GM19452 (cell line): Measurements from ENCODE around the gene DUS1L.

Experiments used
- ATAC-seq: cut with Tn5 transposase; IDR thresholded peaks from one replicate; pipeline ENCODE4 v1.9.1; 2021; ENCODE audit not compliant: unreplicated experiment

The DUS1L gene

GRCh38 chr17:82058230-82058854 is 7.3 kb downstream of the DUS1L start:
- ATAC-seq = no peak

- ATAC-seq = no peak
Observed at GRCh38 chr17:82056729-82057621, 8.6 kb downstream of the DUS1L start.

DNA sequence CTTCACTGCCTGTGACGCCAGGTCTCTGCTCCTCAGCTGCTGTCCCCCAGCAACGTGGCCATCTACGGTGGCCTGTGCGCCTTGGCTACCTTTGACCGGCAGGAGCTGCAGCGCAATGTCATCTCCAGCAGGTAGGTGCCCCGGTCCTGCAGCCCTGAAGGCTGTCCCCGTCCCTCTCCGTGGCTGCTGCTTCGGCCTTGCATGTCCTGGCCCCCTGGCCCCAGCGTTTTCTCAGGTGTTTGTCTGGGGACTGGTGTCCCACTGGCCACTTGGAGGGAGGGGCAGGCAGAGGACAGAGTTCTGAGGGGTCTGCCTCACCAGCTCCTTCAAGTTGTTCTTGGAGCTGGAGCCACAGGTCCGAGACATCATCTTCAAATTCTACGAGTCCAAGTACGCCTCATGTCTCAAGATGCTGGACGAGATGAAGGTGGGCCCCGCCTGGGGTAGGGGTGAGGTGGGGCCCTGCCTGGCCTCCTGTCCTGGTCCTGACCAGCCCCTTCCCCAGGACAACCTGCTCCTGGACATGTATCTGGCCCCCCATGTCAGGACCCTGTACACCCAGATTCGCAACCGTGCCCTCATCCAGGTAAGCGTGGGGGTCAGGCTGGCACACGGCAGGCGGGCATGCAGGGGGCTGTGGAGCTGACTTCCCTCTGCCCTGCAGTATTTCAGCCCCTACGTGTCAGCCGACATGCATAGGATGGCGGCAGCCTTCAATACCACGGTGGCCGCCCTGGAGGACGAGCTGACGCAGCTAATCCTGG is 9.5 kb downstream of the DUS1L start:
- ATAC-seq = no peak

DNA sequence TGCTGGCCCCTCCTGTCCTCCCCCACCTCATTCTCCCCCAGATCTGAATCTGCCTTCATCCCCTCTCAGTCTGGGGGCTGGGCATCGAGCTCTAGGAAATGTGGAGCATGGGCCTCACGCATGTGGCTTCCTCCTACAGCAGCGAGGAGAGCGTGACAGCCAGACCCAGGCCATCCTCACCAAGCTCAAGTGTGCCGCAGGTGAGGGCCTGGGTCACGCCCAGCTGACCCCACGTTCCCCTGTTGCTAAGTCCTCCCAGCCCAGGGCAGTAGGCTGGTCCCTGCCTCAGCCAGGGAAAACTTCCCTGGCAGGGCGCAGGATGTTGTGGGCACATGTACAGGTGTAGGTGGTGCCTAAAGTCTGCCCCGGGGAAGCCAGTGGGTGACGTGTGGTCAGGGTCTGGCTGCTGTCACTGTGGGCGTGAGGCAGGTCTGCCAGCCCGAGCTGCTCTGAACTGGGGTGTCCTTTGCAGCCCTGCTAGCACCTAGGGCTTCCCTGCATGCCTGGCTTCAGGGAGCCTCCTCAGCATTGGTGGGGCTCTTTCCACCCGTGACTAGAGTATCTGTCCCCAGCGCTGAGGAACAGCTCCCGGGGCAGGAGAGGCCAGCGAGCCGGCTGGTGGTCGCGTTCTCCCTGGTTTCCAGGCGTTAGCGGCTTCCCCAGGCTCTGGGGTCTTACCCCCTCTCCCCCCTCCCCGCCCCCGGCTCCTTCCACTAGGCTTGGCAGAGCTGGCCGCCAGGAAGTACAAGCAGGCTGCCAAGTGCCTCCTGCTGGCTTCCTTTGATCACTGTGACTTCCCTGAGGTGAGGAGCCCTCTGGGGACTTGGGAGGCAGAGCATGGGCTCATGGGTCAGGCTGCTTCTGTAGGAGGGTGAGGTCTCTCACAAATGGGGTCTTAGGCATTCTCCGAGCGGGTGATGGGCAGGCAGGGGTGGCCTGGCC is 10.3 kb downstream of the DUS1L start:
- no peak for ATAC-seq

DNA sequence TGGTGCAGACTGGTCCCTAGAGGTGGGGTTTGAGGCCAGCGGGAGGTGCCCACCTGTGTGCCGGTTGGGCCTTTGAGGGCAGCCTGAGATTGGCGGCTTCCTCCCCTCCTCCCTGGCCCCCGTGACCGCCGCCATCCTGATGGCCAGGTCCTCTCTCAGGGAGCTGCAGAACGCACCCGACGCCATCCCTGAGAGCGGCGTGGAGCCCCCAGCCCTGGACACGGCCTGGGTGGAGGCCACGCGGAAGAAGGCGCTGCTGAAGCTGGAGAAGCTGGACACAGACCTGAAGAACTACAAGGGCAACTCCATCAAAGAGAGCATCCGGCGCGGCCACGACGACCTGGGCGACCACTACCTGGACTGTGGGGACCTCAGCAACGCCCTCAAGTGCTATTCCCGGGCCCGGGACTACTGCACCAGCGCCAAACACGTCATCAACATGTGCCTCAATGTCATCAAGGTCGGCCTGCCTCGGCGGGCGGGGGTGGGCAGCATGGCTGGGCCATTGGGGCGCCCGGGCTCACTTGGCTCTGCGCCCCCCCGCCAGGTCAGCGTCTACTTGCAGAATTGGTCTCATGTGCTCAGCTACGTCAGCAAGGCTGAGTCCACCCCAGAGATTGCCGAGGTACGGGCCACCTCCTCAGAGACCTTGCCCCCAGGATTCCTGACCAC is 11.1 kb downstream of the DUS1L start:
- no peak for ATAC-seq

DNA sequence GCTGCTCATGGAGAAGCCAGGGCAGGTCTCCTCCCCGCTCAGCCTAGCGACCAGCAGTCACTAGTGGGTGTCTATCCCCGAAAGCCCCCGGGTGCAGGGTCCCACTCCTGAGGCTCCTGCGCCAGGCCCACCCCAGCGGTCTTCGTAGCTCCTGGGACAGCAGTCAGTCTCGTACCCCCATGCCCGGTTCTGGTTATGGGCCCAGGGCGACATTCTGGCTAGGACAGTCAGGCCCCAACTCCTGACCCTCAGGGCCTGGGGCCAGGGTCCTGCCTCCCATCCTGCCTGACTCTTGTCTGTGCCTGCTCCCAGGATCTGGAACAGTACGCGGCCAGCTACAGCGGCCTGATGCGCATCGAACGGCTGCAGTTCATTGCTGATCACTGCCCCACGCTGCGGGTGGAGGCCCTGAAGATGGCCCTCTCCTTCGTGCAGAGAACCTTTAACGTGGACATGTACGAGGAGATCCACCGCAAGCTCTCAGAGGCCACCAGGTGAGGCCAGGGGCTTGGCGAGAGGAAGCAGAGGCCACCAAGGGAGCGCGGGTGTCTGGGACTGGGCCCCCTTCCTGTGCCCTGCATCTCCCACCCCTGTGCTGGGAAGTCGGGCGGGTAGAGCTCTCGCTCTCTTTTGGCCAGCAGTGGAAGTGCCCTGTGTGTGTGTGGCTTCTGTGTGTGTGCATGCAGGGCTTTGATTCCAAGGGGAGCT is 11.9 kb downstream of the DUS1L start:
- no peak for ATAC-seq

DNA sequence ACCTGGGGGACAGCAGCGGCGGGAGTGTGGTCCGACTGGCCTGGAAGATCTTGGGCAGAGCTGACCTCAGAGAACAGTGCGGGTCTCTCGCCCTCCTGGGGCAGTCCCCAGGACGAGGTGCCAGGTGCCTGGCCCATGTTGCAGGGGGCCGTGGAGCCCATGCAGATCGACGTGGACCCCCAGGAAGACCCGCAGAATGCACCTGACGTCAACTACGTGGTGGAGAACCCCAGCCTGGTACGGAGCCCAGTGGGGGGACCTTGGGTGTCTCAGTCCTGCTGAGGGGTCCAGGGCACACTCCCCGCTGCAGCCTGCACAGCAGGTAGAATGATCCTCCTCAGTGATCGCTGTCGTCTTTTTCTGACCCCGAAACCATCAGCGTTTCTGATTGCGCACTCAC is 12.5 kb downstream of the DUS1L start:
- no peak for ATAC-seq

- no peak for ATAC-seq
Observed at GRCh38 chr17:82052638-82053059, 13.0 kb downstream of the DUS1L start.

GRCh38 chr17:82051776-82052637 is 13.6 kb downstream of the DUS1L start, which contains the start of the genes GPS1 and RFNG:
Gene GPS1 (plus strand): TSS chr17:82051898. CDS start chr17:82051932, 34 bp downstream.
Gene RFNG (minus strand): TSS chr17:82051811. CDS start chr17:82051766, 45 bp downstream.
- ATAC-seq = peak; percentile 62

DNA sequence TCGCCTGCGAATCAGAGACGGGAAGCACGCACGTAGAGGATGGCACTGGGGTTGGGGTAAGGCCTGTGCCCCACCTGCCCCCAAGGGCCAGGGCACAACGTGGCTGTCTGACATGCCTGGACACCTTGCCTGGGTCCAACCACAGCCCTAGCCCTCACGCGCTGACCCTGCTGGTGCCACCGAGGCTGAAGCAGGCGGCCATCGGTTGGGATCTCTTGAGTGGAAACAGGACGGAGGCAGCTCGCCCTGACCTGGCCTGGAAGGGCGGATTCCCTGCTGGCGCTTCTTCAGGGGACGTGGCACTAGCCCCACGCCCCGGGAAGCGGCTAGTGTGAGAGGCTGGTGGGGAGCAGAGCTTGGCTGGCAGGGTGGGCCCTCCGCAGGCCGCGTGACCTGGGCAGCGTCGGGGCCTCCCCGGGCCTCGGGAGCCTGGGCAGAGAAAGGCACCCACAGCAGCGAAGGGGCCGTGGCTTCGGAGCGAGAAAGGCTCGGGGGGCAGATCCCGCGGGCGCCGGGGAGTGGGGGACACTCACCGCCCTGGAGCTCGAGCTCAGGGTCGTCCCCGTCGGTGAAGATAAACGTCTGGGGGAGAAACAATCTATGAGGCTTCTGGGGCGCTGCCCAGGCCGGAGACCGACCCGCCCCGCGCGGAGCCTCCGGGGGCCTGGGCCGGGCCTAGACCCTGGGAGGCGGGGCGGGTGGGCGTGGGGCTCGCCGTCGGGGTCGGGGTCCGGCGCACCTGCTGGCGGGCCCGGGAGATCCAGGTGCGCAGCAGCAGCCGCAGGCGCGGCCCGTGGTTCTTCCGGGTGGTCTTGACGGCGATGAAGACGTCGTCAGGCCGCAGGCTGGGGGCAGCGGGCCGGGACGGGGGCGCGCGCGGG is 14.6 kb downstream of the DUS1L start:
- ATAC-seq = peak; percentile 8

DNA sequence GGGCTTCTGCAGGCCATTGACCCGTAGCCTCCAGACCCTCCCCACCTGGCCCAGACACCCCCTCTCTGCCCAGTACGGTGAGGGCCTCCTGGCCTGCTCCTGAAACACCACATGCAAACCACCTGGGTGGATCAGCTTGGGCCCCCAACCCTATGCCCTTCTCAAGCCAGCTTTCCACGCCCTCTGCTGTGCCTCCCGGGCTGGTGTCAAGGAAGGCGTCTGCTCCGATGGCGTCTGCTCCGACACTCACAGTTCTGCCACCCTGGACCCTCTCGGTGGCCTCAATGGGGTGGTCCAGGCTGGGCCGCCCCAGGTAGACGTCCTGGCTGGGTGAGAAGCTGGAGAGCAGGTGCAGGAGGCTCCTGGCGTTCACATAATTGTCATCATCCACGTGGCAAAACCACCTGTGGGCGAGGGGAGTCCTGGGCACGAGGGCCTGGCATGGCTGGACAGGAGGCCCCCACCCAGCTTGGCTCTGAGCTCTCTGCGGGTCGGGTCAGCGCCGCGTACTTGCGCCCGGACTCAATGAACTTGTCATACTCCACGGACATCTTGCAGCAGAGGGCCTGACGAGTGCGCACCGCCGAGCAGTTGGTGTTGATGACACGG is 15.3 kb downstream of the DUS1L start:
- no peak for ATAC-seq

DNA sequence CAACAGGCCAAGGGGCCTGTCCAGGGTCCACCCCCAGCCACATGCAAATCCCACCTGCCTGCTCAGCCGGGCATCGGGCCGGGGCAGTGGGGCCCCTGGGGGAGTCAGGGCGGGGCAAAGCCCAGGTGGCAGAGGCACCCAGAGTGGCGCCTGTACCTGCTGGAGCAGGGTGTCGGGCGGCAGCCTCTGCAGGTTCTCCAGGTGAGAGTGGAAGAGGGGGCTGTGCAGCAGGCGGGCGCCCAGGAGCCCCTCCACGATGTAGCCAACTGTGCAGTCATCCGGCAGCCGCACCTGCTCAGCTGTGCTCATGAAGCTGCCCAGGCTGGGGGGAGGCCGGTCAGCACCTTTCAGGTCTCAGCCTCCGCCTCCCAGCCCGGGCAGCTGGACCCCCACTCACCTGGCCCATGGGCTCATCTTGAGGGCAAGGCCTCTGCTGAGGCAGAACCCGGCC is 16.1 kb downstream of the DUS1L start:
- ATAC-seq = no peak

DNA sequence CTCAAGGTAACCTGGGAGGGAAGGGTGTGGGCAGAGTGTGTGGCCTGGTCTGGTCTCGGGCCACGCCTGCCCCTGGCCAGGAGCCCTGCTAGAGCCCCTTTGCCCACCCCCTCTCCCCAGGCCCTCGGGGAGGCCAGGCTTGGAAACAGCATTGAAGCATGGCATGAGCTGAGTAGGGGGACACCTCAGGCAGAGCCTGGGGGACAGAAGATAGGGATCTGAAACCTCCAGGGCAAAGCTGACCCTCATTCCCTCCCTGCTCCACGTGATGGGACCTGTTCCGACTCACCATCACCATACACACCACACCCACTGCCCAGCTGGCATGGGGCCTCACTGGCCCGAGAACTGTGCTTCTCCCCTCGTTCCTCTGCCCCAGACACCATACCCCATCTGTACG is 16.5 kb downstream of the DUS1L start:
- no peak for ATAC-seq

DNA sequence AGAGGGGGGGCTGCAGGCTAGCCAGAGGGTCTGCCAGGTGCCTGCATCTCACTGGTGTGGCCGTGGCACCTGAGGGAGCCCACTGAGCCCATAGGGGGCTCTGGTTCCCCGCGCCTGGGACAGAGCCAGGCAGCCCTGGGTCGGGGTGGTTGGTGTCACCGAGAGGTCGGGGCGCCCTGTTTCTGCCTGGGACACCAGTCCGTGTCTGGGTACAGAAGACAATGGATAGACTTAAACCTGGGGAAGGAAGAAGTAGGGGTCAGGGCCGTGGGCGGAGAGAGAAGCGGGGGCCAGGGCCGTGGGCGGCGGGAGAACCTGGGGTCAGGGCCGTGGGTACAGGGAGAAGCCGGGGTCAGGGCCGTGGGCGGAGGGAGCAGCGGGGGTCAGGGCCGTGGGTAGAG is 17.0 kb downstream of the DUS1L start:
- ATAC-seq = no peak

- no peak for ATAC-seq
Observed at GRCh38 chr17:82047914-82048570, 17.6 kb downstream of the DUS1L start.

- ATAC-seq = no peak
Observed at GRCh38 chr17:82047379-82047778, 18.2 kb downstream of the DUS1L start.
